Ectodermal cell (in vitro differentiated cells): ENCODE results near the gene TMEM198.

ENCODE experiments used
- H3K27ac ChIP-seq: 2 replicates; pipeline ENCODE4 v1.7.0; 2013; ENCODE audit warnings: mild to moderate bottlenecking, low read depth, low read length; ENCODE audit not compliant: insufficient read depth, poor library complexity, severe bottlenecking
- H3K27me3 ChIP-seq: 2 replicates; pipeline ENCODE4 v1.7.0; 2013; ENCODE audit warnings: mild to moderate bottlenecking, low read length; ENCODE audit not compliant: insufficient read depth, control insufficient read depth, poor library complexity, severe bottlenecking
- H3K36me3 ChIP-seq: one replicate; pipeline ENCODE4 v1.7.0; 2013; ENCODE audit warnings: low read length; ENCODE audit not compliant: control insufficient read depth, insufficient read depth
- H3K4me1 ChIP-seq: one replicate; pipeline ENCODE4 v1.7.0; 2013; ENCODE audit warnings: low read length; ENCODE audit not compliant: control insufficient read depth, insufficient read depth
- H3K4me3 ChIP-seq: 2 replicates; pipeline ENCODE4 v1.7.0; 2013; ENCODE audit warnings: low read depth, low read length, control low read depth; ENCODE audit not compliant: insufficient read depth
- H3K9me3 ChIP-seq: 2 replicates; pipeline ENCODE4 v1.7.0; 2013; ENCODE audit warnings: mild to moderate bottlenecking, low read length, moderate library complexity; ENCODE audit not compliant: control insufficient read depth
- WGBS, 2 experiments: methylation state at CpG; one replicate each; pipeline ENCODE4 v1.1.7; 2013; ENCODE audit warnings: missing lambda C conversion rate in 2 of 2; 5-methylcytosine and 5-hydroxymethylcytosine counted together

Gene TMEM198

GRCh38 chr2:219525533-219526232, 18.1 kb upstream of the TMEM198 start:
- no peaks in the 10 kb centered on the region for H3K36me3 ChIP-seq
- peaks cover 41% of the 10 kb centered on the region for H3K4me1 ChIP-seq
- H3K27me3 ChIP-seq = peaks cover 39% of the 10 kb centered on the region
- H3K4me3 ChIP-seq = no peak overlapping the region
- no peaks in the 10 kb centered on the region for H3K9me3 ChIP-seq
- 40 to 49% methylated on average over 9 of the region's 9 CpGs for WGBS, 2 experiments
- H3K27ac ChIP-seq = no peak overlapping the region

- no peak overlapping the region for H3K4me3 ChIP-seq
- H3K27me3 ChIP-seq = peaks cover 39% of the 10 kb centered on the region
- H3K27ac ChIP-seq = no peak overlapping the region
- H3K36me3 ChIP-seq = no peaks in the 10 kb centered on the region
- WGBS, 2 experiments = 62 to 64% methylated on average over 11 of the region's 11 CpGs
- H3K9me3 ChIP-seq = no peaks in the 10 kb centered on the region
- peaks cover 34% of the 10 kb centered on the region for H3K4me1 ChIP-seq
Observed at GRCh38 chr2:219526320-219527075, 17.3 kb upstream of the TMEM198 start.

- H3K4me1 ChIP-seq = peaks cover 28% of the 10 kb centered on the region
- H3K36me3 ChIP-seq = no peaks in the 10 kb centered on the region
- no peaks in the 10 kb centered on the region for H3K9me3 ChIP-seq
- 69 to 72% methylated on average over 6 of the region's 6 CpGs for WGBS, 2 experiments
- no peak overlapping the region for H3K27ac ChIP-seq
- peaks cover 35% of the 10 kb centered on the region for H3K27me3 ChIP-seq
- H3K4me3 ChIP-seq = no peak overlapping the region
Observed at GRCh38 chr2:219527076-219527394, 16.8 kb upstream of the TMEM198 start.

GRCh38 chr2:219527472-219527871, 16.4 kb upstream of the TMEM198 start:
- H3K4me1 ChIP-seq = peaks cover 27% of the 10 kb centered on the region
- WGBS, 2 experiments = 76 to 82% methylated on average over 5 of the region's 5 CpGs
- peaks cover 32% of the 10 kb centered on the region for H3K27me3 ChIP-seq

GRCh38 chr2:219530048-219530963, 13.5 kb upstream of the TMEM198 start:
- no peaks in the 10 kb centered on the region for H3K36me3 ChIP-seq
- H3K27me3 ChIP-seq = peaks cover 17% of the 10 kb centered on the region
- H3K27ac ChIP-seq = no peak overlapping the region
- H3K4me1 ChIP-seq = peaks cover 24% of the 10 kb centered on the region
- WGBS, 2 experiments = 18 to 19% methylated on average over 20 to 21 of the region's 21 CpGs
- peak overlapping the region; percentile 16 for H3K4me3 ChIP-seq
- H3K9me3 ChIP-seq = no peaks in the 10 kb centered on the region

More at GRCh38 chr2:219527472-219527871, 16.4 kb upstream of the TMEM198 start:
- no peaks in the 10 kb centered on the region for H3K36me3 ChIP-seq
- H3K4me3 ChIP-seq = no peak overlapping the region
- no peaks in the 10 kb centered on the region for H3K9me3 ChIP-seq
- no peak overlapping the region for H3K27ac ChIP-seq

GRCh38 chr2:219531639-219532377, 12.0 kb upstream of the TMEM198 start:
- Histone ChIP-seq H3K27ac (no peak overlapping the region), H3K9me3 (no peaks in the 10 kb centered on the region), H3K4me3 (no peak overlapping the region), H3K36me3 (no peaks in the 10 kb centered on the region), H3K27me3 (peaks cover 17% of the 10 kb centered on the region), H3K4me1 (peaks cover 11% of the 10 kb centered on the region)
- WGBS, 2 experiments = 87% methylated on average over 20 of the region's 20 CpGs

- H3K27me3 ChIP-seq = peaks cover 17% of the 10 kb centered on the region
- no peaks in the 10 kb centered on the region for H3K9me3 ChIP-seq
- WGBS, 2 experiments = 93 to 94% methylated on average over 8 of the region's 8 CpGs
- no peaks in the 10 kb centered on the region for H3K36me3 ChIP-seq
- H3K4me3 ChIP-seq = no peak overlapping the region
- H3K4me1 ChIP-seq = peaks cover 7% of the 10 kb centered on the region
- H3K27ac ChIP-seq = no peak overlapping the region
Observed at GRCh38 chr2:219532378-219532649, 11.5 kb upstream of the TMEM198 start.

- Histone ChIP-seq H3K36me3 (no peaks in the 10 kb centered on the region), H3K27me3 (peaks cover 9% of the 10 kb centered on the region), H3K4me1 (peaks cover 20% of the 10 kb centered on the region), H3K27ac (no peak overlapping the region), H3K4me3 (no peak overlapping the region), H3K9me3 (no peaks in the 10 kb centered on the region)
- WGBS, 2 experiments = 85 to 91% methylated on average over 6 of the region's 6 CpGs
Observed at GRCh38 chr2:219533930-219534661, 9.7 kb upstream of the TMEM198 start.

GRCh38 chr2:219536425-219536824, 7.4 kb upstream of the TMEM198 start:
- whole genome bisulfite sequencing, 2 experiments = 91 to 93% methylated on average over 16 of the region's 16 CpGs
- H3K27me3 ChIP-seq = no peaks in the 10 kb centered on the region
- H3K36me3 ChIP-seq = no peaks in the 10 kb centered on the region
- peaks cover 13% of the 10 kb centered on the region for H3K4me1 ChIP-seq
- no peak overlapping the region for H3K27ac ChIP-seq
- H3K4me3 ChIP-seq = no peak overlapping the region
- no peaks in the 10 kb centered on the region for H3K9me3 ChIP-seq
